PFSK-1 (cell line): ENCODE results near the gene TMEM182.

ENCODE experiments used
- POLR2AphosphoS5 ChIP-seq: IDR thresholded peaks from 2 replicates; pipeline ENCODE4 v1.6.1; 2012; ENCODE audit warnings: low read depth, mild to moderate bottlenecking, control low read depth, low read length, moderate library complexity
- SIN3A ChIP-seq: IDR thresholded peaks from 2 replicates; pipeline ENCODE4 v1.6.1; 2012; ENCODE audit warnings: mild to moderate bottlenecking, low read length, moderate library complexity, borderline replicate concordance; ENCODE audit not compliant: insufficient read depth

- no peak for TF ChIP-seq POLR2AphosphoS5
- no peak for TF ChIP-seq SIN3A
These were observed 75.9 kb downstream of the TMEM182 start for GRCh38 chr2:102837626-102838198.
